ENCODE measurements around the gene ESPN. TPM values are rescaled to one million over a fixed set of nuclear protein-coding genes. Genes with fewer than 3 reads are reported as not detected.
"Not testable (repeated sequence)": the region's sequence is repeated elsewhere in the genome, so short reads cannot be mapped to it uniquely, and the experiment has no call there.

The ESPN gene
- total and polyA plus RNA-seq, 10 of the 15 experiments (the other 5 are each of a cell fraction or from before 2014, with no cell fraction given), result 0.18 to 0.71 (median 0.59) TPM; not detected in 7

- TF ChIP-seq PRDM15 (CRISPR knock-in tag; IDR thresholded peaks at IDR 0.05) (no peak), EED (IDR thresholded peaks at IDR 0.05; ENCODE audit: low read depth) (no peak), CREM (IDR thresholded peaks at IDR 0.05; ENCODE audit: low read depth) (no peak)
Observed at GRCh38 chr1:6450943-6451373, 26.4 kb downstream of the ESPN start (continued).

- H3K9ac ChIP-seq (ENCODE audit: control insufficient read depth, insufficient read depth, low read length); H3K36me3 ChIP-seq (ENCODE audit: control insufficient read depth in 2 of 2, insufficient read depth in 2 of 2, low read length in 1 of 2); FAIRE-seq; H3K4me3 ChIP-seq; H3K27me3 ChIP-seq (replicated peaks in 1 of 2; ENCODE audit: control insufficient read depth in 2 of 2, insufficient read depth in 2 of 2, low read length in 1 of 2); H4K20me1 ChIP-seq (ENCODE audit: control insufficient read depth, insufficient read depth); in situ Hi-C loops (cut with MboI); DNase-seq (ENCODE audit: low read depth, low spot score); H3K9me3 ChIP-seq (replicated peaks; ENCODE audit: control insufficient read depth, insufficient read depth, low read length); intact Hi-C loops (cut with micrococcal nuclease; ENCODE audit: unreplicated experiment); H2AFZ ChIP-seq (ENCODE audit: control insufficient read depth, low read depth, low read length); H3K4me2 ChIP-seq (ENCODE audit: control insufficient read depth, insufficient read depth); RAD21 ChIA-PET (ENCODE audit: unreplicated experiment); CTCF ChIA-PET; ATAC-seq; H3K79me2 ChIP-seq (ENCODE audit: control insufficient read depth, insufficient read depth, low read length); H3K4me1 ChIP-seq (ENCODE audit: control insufficient read depth, insufficient read depth, low read length); POLR2A ChIA-PET; SMC1A ChIA-PET (ENCODE audit: uncharacterized antibody, unreplicated experiment); H3K27ac ChIP-seq (ENCODE audit: control insufficient read depth, insufficient read depth); BruUV-seq (replicated peaks): not testable (repeated sequence)
- 42% methylated on average over 73 of the region's 85 CpGs for WGBS (ENCODE audit: insufficient coverage, insufficient replicate concordance, low lambda C conversion rate, missing lambda C conversion rate)
Observed at GRCh38 chr1:6453895-6454855, 29.6 kb downstream of the ESPN start.

All from GM12878 (cell line).